HG03108 (cell line): ENCODE results near the gene RFWD3.
"Not testable (repeated sequence)": the region's sequence is repeated elsewhere in the genome, so short reads cannot be mapped to it uniquely, and the experiment has no call there.

Source experiments
- ATAC-seq: cut with Tn5 transposase; IDR thresholded peaks from one replicate; pipeline ENCODE4 v1.9.1; 2021; ENCODE audit warnings: moderate library complexity; ENCODE audit not compliant: unreplicated experiment

The RFWD3 gene

DNA sequence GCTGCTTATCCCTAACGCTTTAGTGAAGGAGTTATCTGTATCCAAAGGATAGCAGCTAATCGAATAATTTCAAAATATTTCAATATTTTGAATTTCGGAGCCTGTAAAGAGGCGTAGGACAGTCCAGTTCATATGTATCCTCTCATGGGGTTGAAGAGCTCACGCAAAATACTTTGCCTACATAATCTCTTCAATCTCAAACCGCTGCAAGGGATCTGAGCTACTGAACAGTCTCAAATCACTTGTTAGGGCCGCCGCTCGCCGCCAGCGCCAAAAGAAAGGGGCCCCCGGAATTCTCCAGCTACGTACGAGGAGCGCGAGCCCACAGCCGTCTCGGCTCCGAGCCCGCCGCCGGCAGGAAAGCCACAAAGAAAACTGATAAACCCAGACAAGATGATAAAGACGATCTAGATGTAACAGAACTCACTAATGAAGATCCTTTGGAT lies 601 bp upstream of the RFWD3 start:
- ATAC-seq: no peak

DNA sequence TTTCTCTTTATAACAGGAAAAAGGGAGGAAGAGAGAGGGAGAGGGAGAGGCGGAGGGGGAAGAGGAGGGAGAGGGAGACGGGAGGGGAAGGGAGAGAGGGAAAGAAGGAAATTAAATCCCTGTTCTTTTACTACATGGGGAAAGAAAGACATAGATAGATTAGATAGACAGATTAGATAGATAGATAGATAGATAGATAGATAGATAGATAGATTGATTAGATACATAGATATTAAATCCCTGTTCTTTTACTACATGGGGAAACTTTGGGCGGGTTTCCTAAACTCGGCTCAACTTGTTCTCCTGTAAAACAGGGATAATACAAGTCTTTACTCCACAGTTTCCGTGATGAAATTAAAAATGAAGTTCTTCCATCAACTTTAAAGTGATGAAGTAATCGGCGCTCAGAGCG lies 661 bp downstream of the RFWD3 start:
- no peak for ATAC-seq

DNA sequence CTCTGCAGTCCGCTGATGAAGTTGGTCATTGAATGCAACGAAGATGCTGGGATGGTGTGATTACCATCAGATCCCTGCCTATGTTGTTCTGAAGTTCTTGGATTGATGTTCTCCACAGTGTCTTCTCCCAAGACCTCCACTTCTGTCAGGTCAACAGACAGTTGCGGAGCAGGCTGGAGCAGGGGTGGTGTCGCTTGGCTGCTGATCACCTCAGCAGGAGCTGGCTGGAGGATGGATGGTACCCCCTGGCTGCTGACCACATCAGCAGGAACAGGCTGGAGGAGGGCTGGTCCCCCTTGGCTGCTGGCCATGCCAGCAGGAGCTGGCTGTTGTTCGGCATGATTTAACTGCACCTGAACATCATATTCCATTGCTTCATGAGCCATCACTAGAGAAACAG lies 5.6 kb downstream of the RFWD3 start:
- ATAC-seq: no peak

DNA sequence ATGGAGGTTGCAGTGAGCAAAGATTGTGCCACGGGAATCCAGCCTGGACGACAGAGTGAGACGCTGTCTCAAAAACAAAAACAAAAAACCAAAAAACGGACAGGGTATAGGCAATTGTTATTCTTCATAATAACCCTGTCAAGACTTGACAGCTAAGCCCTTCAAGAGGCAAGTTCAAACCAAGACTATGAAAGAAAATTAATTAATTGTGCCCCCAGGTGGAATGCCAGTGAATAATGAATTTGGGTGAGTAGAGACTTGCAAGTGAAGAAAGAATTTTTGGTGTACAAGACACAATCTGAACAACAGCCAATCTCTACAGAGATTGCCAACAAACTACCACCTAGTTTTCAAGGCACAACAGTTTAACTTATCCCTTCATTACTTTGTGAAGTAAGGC lies 6.3 kb downstream of the RFWD3 start:
- ATAC-seq: no peak

- no peak for ATAC-seq
Observed at GRCh38 chr16:74659041-74659440, 7.6 kb downstream of the RFWD3 start.

DNA sequence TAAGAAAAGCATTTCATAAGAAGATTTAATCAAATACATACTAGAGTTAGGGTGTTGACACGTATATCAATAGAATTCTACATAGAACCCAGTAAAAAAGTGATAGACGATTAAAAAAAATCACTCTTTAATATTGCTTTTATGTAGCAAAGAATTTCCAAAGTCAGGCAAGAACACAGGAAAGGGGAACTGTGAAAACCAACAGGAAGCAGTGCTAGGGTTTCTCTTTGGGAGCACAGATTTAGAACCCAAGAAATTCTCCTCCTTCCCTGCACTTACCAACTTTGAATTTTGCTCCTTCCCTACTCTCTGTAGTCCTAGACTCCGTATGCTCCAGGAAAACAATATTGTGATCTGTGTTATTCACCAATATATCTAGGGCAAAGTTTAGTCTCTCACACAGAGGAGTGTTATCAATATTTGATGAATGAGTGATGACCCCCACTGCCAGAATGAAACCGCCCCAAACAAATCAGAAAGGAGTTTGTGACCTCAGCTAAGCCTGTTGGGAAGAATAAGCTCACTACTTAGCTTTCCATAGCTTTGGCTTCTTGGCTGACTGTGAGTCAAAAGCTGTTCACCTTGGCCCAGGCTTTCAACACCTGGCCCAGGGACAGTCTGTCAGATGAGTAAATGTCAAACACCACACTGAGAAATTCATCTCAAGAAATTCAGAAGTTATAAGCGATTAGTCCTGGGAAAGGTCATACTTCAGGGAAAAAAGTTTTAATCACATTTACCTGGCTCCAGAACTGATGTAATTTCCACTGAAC lies 8.6 kb downstream of the RFWD3 start:
- no peak for ATAC-seq

DNA sequence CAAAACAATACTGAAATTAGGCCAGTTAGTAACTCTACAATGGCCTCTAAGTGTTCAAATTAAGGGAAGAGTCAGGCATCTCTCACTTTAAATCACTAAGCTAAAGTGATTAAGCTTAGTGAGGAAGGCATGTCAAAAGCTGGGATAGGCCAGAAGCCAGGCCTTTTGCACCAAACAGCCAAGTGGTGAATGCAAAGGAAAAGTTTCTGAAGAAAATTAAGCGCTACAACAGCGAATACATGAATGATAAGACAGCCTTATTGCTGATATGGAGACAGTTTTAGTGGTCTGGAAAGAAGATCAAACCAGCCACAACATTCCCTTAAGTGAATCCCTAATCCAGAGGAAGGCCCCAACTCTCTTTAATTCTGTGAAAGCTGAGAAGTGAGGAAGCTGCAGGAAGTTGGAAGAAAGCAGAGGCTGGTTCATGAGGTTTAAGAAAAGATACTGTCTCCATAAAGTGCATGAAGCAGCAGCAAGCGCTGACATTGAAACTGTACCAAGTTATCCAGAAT lies 12.1 kb downstream of the RFWD3 start:
- no peak for ATAC-seq

- not testable (repeated sequence) for ATAC-seq
Observed at GRCh38 chr16:74652883-74653282, 13.8 kb downstream of the RFWD3 start.

GRCh38 chr16:74652249-74652648 lies 14.4 kb downstream of the RFWD3 start:
- ATAC-seq: no peak

- ATAC-seq: no peak
Observed at GRCh38 chr16:74651841-74652240, 14.8 kb downstream of the RFWD3 start.

- ATAC-seq: no peak
Observed at GRCh38 chr16:74650966-74651567, 15.6 kb downstream of the RFWD3 start.

- ATAC-seq: no peak
Observed at GRCh38 chr16:74649839-74650504, 16.7 kb downstream of the RFWD3 start.

- no peak for ATAC-seq
Observed at GRCh38 chr16:74641969-74642368, 24.7 kb downstream of the RFWD3 start.

DNA sequence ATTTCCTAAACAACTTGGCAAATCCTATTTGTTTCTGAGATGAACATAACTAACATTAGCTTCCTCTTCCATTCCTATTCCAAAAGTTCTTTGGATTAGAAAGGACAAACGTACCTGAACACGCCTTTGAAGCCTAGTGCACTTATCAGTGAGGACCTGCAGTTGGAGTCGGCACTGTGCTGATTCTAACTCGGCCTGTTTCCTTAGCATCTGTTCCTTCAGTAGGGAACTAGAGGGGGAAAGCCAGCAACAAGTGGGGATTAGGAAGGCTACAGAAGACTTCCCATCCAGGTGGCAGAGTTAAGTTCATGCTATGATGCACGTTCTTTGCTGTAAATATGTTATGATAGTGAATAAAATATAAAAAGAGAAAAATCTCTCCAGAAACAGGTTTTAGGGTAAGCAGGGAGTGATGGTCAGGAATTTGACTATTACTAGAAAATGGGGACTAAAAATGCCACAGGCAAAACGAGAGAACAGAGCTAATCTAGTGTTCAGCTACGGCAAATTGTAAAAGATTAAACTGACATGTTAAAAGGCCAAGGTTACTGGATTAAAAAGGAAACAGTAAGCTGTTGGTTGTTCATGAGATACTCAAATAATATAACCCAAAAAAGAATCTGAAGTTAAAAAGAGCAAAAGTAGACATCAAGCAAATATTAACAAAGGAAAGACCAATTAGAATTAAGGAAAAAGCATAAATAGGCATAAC lies 28.8 kb downstream of the RFWD3 start:
- ATAC-seq: no peak

- no peak for ATAC-seq
Observed at GRCh38 chr16:74635303-74635702, 31.4 kb downstream of the RFWD3 start.

DNA sequence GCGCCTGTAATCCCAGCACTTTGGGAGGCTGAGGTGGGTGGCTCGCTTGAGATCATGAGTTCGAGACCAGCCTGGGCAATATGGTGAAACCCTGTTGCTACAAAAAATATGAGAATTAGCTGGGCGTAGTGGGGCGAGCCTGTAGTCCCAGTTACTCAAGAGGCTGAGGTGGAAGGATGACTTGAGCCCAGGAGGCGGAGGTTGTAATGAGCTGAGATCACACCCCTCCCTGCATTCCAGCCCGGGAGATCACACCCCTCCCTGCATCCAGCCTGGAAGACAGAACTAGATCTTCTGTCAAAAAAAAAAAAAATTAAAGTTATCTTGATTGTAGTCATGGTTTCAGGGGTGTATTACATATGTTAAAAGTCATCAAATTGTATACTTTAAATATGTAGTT lies 33.0 kb downstream of the RFWD3 start:
- no peak for ATAC-seq

- ATAC-seq: no peak
Observed at GRCh38 chr16:74627506-74628220, 39.0 kb downstream of the RFWD3 start.

DNA sequence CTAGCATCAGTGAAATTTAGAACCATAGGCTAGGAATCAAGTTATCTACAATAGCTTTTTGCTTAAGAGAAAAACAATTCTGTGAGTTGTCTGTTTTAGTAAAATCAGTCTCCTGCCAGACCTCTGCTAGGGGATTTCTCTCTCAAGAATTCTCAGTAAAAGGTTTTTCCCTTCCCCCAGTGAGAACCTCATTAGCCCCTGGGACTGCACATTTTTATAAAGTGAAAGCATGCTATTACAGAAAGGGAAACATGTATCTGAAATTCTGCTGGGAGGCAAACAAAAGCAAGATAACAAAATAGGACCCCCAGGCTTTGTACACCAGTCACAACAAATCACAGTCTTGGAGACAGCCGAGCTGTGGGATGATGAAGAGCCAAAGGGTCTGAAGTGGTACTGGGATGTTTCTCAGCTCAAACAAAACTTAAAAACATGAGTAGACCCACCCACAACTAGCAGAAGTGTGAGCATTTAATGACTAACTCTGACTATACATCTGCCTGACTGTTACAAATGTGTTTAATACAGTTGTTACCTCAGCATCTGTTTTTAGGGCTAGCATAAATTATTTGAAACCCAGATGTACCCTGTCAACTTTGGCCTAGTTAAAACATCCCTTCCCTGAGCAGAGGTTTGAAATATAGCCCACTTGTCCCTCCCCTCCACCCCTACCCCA lies 39.8 kb downstream of the RFWD3 start:
- ATAC-seq: no peak

GRCh38 chr16:74625500-74626350 lies 41.0 kb downstream of the RFWD3 start:
- no peak for ATAC-seq
